ENCODE results near the gene ERC2.
"Not testable (repeated sequence)": the region's sequence is repeated elsewhere in the genome, so short reads cannot be mapped to it uniquely, and the experiment has no call there.

Gene ERC2

DNA sequence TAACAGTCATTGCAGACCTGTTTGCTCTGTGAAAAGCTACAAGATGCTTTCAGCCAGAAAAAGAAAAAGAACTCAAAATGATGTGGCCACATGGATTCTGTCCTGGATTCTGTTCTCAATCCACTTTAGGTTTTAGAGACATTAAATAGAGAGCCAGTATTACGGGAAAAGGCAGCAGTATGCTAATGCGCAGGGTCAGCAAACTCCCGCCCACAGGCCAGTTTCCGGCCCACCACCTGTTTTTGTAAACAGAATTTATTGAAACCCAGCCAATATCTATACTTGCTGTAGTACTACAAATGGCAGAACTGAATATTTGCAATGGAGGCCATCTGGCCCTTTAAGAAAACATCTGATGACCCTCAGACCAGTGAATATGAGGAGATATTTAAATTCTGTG is 416.1 kb downstream of the ERC2 start:
- DNase-seq, result no peak

DNA sequence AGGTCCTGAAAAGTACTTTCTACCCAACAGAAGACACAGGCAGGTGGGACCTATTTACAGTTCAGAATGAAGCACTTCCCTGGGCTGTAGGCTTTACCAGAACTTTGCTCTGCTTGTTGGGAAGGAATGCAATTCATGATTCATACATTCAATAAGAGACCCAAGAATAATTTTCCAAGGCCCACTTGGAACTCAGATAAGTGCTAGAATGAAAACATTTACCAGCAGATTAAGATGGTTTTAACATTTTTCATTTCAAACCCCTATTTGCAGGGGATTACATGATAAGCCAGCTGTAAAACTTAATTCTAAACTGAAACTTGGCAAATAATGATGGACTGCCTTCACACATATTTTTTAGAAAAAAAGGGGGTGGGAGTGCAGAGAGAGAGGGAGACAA is 417.2 kb downstream of the ERC2 start:
- no peak for DNase-seq

- DNase-seq, result no peak
Observed at GRCh38 chr3:56048946-56049345, 419.3 kb downstream of the ERC2 start.

DNA sequence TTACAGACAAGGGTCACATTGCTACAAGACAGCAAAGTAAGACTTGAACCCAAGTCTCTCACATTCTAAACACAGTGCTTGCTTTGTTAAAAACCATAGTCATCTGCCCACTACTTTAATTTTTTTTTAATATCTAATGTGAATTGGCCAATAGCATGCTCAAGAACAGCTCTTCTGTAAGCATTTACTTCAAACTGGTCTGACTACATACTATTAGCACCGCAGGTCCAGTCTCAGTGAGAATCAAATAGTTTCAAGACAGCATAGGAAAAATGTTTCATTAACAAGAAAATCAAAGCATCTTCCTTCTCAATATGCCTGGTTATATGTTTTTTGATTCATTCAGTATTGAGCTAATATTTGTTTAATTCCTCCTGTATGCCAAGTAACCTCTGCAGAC is 419.9 kb downstream of the ERC2 start:
- no peak for DNase-seq

DNA sequence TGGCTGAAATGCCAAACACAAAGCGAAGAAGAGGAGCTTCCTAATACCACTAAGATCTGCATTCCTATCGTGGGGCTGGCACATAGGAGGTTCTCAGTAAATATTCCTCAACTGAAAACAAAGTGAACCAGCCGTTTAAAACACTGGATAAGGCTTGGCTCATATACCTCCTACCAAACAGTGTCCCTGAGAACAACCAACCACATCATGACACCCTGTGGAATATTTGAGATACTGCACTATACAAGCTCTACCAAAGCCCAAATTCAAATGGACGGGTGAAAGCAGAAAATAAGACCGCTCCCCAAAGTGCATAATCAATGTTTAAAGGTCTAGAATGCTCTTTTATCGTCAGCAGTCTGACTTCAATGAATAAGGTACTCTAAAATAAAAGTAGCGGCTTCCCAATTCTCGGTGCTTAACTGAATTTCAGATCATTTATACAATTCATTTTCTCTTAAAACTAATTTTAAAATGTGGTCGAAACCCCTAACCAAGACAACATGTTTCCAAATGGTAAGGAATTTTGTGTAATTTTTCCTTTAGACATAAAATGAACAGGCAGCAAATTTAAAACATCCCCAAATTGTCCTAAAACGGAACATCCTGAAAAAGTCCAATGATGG is 425.8 kb downstream of the ERC2 start:
- no peak for DNase-seq

DNA sequence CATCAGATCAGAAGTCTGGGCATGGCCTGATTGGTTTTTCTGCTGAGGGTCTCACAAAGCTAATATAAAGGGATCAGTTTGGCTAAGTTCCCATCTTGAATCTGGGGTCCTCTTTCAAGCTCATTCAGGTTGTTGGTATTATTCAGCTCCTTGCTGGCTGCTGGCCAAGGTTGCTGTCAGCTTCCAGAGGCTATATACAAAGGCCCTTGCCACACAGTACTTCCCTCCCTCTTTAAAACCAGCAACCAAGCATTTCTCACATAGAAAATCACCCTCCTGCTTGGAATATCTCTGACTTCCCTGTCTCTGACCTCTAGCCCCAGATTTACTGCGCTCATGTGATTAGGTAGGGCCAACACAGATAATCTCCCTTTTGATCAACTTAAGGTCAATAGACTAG is 442.9 kb downstream of the ERC2 start:
- DNase-seq, result no peak

DNA sequence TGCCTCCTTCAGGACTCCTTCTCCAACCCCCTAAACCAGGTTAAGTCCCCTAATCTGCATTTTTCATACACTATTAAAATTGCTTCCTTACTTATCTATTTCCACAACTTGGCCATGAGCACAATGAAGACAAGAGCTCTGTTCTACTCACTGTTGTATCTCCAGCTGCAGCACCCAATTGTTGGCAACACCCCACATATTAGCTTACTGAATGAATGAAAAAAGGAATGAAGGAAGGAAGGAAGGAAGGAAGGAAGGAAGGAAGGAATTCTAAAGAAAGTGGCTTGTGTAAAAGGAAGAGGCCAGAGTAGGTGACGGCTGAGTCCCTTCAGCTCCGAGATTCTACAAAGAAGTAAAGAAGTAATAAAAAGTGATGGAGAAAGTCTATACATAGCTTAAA is 444.7 kb downstream of the ERC2 start:
- DNase-seq, result no peak

- DNase-seq, result no peak
Observed at GRCh38 chr3:56022619-56023018, 445.6 kb downstream of the ERC2 start.

DNA sequence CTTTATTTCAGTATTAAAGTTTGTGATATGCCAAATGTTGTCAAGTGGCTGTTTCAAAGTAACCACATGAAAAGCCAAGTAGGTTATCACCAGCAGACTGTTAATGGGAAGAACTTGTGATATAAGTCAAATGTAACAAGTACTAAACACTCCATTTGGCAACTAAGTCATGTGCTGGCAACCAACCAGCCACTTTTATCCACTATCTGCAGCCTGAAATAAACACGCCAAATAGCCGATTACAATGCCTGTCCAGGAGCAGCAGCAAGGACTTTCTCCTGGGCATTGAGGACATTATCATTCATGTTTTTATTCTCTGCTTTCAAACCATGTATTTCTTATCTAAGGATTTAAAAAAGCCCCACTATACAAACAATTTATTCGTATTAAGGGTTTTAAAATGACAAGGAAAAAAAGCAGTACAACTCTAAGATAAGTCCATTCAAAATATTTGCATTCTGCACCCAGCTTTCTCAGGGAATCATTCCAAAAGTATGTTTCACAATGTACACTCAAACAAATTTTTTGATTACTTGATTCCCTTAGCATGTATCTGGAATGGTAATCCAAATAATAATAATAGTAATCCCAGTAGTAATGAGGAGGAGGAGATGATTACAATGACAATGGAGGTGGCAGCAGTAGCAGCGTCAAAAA is 448.6 kb downstream of the ERC2 start:
- no peak for DNase-seq

DNA sequence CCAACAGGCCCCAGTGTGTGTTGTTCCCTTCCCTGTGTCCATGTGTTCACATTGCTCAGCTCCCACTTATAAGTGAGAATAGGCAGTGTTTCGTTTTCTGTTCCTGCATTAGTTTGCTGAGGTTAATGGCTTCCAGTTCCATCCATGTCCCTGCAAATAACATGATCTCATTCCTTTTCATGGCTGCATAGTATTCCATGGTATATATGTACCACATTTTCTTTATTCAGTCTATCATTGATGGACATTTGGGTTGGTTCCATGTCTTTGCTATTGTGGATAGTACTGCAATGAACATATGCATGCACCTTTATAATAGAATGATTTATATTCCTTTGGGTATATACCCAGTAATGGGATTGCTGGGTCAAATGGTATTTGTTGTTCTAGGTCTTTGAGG is 452.9 kb downstream of the ERC2 start:
- not testable (repeated sequence) for DNase-seq

DNA sequence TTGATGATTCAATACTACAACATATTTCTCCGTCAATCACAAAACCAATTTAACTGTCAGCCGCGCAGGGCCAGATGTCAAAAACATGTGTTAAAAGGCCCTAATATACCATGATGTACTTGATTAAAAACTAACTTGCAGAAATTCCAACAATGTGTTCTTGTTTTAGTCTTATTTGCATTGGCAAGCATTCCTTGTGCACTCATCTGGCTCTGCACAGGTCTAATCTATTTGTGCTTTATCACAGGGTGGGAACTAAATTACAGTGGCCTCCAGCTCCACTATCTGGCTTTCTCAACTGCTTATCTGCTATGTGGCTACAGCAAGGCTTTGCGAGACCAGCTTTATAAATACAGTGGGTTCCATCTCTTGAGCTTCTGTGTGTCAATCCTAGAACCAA is 455.5 kb downstream of the ERC2 start:
- DNase-seq, result no peak

GRCh38 chr3:56005196-56005805 is 463.0 kb downstream of the ERC2 start:
- no peak for DNase-seq

DNA sequence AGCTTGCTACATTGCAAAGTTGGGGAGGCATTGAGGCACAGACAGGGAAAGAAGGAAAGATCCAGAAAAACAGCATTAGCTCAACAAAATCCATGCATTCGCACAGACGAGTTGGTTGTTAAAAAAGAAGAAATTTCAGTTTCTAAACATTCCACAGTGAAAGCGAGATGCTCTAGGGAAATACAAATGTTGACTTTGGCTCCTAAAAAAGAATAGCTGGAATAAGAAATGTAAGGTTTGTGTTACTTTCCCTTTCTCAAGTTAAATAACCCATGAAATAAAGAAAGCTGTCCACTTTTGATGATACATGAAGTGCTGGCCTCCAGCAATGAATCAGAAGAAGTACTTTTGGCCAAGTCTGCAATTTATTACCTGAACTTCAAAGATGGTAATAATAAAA is 465.1 kb downstream of the ERC2 start:
- no peak for DNase-seq

- DNase-seq, result no peak
Observed at GRCh38 chr3:56001991-56002390, 466.3 kb downstream of the ERC2 start.

- no peak for DNase-seq
Observed at GRCh38 chr3:56001537-56001936, 466.7 kb downstream of the ERC2 start.

DNA sequence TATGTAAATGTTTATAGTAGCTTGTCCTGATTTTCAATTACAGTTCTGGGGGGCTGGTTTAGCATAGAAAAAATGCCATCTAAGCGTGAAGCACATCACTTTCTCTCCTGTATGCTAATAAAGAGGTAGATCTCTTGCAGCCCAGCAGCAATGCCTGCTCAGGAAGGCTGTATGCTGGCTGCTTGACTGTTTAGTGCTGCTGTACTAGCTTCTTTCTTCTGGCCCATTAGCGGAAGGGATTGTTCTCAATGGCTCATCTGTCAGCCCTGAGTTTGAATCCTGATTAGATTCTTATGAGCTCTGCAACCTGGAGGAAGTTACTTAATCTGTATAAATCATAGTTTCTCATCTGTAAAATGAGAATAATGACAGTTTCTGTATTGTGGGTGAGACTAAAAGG is 478.9 kb downstream of the ERC2 start:
- no peak for DNase-seq

GRCh38 chr3:55988905-55989304 is 479.4 kb downstream of the ERC2 start:
- DNase-seq, result no peak

DNA sequence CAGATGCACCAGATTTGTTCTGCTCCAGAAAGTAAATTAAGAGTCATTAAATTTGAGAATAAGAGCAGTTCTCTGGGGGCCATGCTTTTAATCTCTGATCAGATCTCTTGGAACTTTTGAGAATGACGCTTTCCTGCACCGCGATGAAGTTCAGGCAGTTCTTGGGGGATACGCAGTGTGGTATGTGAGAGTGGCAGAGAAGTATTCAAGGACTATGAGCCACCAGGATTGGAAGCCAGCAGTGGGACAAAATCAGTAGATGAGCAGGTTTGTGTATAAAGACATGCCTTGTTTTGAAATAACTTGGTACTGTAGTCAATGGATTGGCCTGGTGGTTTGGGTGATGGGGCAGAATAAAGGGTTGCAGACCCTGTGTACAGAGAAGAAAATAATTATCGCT is 483.6 kb downstream of the ERC2 start:
- no peak for DNase-seq

DNA sequence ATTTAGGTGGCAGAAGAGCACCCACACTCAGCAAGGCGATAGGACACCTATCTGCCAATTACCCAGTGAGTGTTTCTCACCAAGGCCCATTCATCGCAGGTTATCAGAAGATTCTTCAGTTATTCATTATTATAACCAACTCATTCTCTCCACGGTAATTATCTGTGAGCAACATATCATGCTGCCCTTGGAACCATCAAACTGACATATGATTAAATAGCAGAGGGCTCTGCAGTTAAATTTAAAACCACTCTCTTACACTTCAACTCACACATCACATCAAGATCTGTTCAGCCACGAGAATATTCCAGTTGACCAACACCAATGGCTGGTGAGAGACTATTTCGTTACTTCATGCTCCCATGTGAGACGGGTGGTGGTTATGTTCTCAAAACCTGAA is 489.3 kb downstream of the ERC2 start:
- no peak for DNase-seq

- DNase-seq, result no peak
Observed at GRCh38 chr3:55974421-55975165, 493.7 kb downstream of the ERC2 start.

GRCh38 chr3:55969634-55970033 is 498.6 kb downstream of the ERC2 start:
- no peak for DNase-seq

GRCh38 chr3:55968331-55968730 is 499.9 kb downstream of the ERC2 start:
- no peak for DNase-seq

DNA sequence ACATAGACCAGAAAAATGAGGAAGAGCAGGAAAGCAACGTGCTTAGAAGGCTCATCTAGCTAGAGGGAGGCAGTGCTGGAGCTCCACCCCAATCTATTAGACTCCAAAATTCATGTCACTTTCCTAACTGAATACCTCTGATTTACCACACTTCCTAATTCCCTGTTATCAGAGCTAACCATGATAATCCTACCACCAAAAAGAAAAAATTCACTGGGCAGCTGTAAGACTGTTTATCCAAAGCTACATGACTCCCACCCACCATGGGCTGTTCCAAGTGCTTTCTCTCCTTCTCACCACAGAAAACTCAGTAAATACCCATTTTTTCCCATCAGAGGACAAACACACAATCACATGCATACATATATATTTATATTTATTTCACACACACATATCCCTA is 501.7 kb downstream of the ERC2 start:
- DNase-seq, result no peak

- DNase-seq, result no peak
Observed at GRCh38 chr3:55965776-55966175, 502.5 kb downstream of the ERC2 start.

All from CD4-positive, alpha-beta T cell treated with Interleukin-10 for 1 hour (primary cell).